K562 (cell line): Measurements from ENCODE around the gene MBP. TPM values are rescaled to one million over a fixed set of nuclear protein-coding genes. Genes with fewer than 3 reads are reported as not detected.

ENCODE experiments used
- ATAC-seq: fragments of 200-7000 bp; cut with Tn5 transposase; 3 replicates; pipeline ENCODE4 v1.9.1; 2020; ENCODE audit warnings: moderate library complexity
- BruUV-seq: library from RNA; stranded (reverse); fragments of 400-500 nt; replicated peaks from 2 replicates; lab custom pipeline; 2021; lab: Mats Ljungman, UMichigan
- CTCF ChIA-PET: fragments of 300-600 bp; formaldehyde crosslinking; extraction: SDS; loops from one replicate; lab custom pipeline; 2021; ENCODE audit warnings: low intra/inter-chr PET ratio; lab: Yijun Ruan, JAX
- POLR2A ChIA-PET: fragments of 300-600, 350-650 bp; sonication (Branson Sonifier 250); formaldehyde crosslinking; extraction: SDS; loops from one replicate; lab custom pipeline; 2021; ENCODE audit warnings: antibody characterized with exemption, inconsistent platforms; lab: Yijun Ruan, JAX
- DNase-seq, 4 experiments: peaks; one replicate each; pipeline versions ENCODE4 v3.0.0 to v3.0.0-alpha.2; 2011 to 2018; ENCODE audit warnings: low spot score in 3 of 4, mixed read lengths in 3 of 4; ENCODE audit errors: extremely low read depth in 1 of 4
- FAIRE-seq: peaks from 2 replicates; lab custom pipeline; 2011; peaks lifted over from hg19 to GRCh38; lab: Jason Lieb, UNC
- H2AFZ ChIP-seq: 2 replicates; pipeline ENCODE4 v1.6.0; 2011; ENCODE audit warnings: low read depth, low read length, control low read depth, inconsistent platforms
- H3K27ac ChIP-seq: fragments of 200-600 bp; 3 replicates; pipeline ENCODE4 v1.8.0; 2011; ENCODE audit warnings: low read depth, mild to moderate bottlenecking, control low read depth, inconsistent platforms, low read length, moderate library complexity, mixed read lengths; ENCODE audit errors: extremely low read depth
- H3K27me3 ChIP-seq, 2 experiments: fragments of 300-600 bp in 1 of 2; 2 replicates in 1 of 2; 3 replicates in 1 of 2; pipeline versions ENCODE4 v1.6.0 to v1.8.0; 2011; ENCODE audit warnings: inconsistent platforms in 2 of 2, low read length in 2 of 2, mild to moderate bottlenecking in 1 of 2, mixed read lengths in 1 of 2, moderate library complexity in 1 of 2; ENCODE audit not compliant: control insufficient read depth in 2 of 2, insufficient read depth in 2 of 2
- H3K36me3 ChIP-seq: fragments of 300-600 bp; 3 replicates; pipeline ENCODE4 v1.8.0; 2011; ENCODE audit warnings: mild to moderate bottlenecking, low read length, inconsistent platforms; ENCODE audit not compliant: control insufficient read depth, insufficient read depth
- H3K4me1 ChIP-seq, 2 experiments: fragments of 200-600 bp in 1 of 2; replicated peaks in 1 of 2; 2 replicates in 1 of 2; 3 replicates in 1 of 2; pipeline versions ENCODE4 v1.5.1 to v1.8.0; 2011; ENCODE audit warnings: inconsistent platforms in 2 of 2, low read length in 2 of 2, mild to moderate bottlenecking in 1 of 2, mixed read lengths in 1 of 2, moderate library complexity in 1 of 2; ENCODE audit not compliant: control insufficient read depth in 2 of 2, insufficient read depth in 2 of 2
- H3K4me2 ChIP-seq: 2 replicates; pipeline ENCODE4 v1.6.1; 2011; ENCODE audit warnings: low read length, control low read depth, inconsistent platforms, mixed read lengths; ENCODE audit not compliant: insufficient read depth
- H3K4me3 ChIP-seq: fragments of 200-600 bp; sonication (generic), shearing (Covaris generic); 2 replicates; pipeline ENCODE4 v1.5.1; 2016; ENCODE audit warnings: control low read depth, inconsistent platforms
- H3K79me2 ChIP-seq: fragments of 200-600 bp; 3 replicates; pipeline ENCODE4 v1.8.0; 2011; ENCODE audit warnings: low read length, inconsistent platforms; ENCODE audit not compliant: control insufficient read depth, insufficient read depth
- H3K9ac ChIP-seq, 2 experiments: 2 replicates each; pipeline versions ENCODE4 v1.6.0 to v1.6.1; 2011; ENCODE audit warnings: low read depth in 2 of 2, low read length in 2 of 2, control low read depth in 1 of 2, inconsistent platforms in 1 of 2, mild to moderate bottlenecking in 1 of 2, mixed read lengths in 1 of 2; ENCODE audit not compliant: insufficient read depth in 1 of 2
- H3K9me1 ChIP-seq: one replicate; pipeline ENCODE4 v1.6.0; 2011; ENCODE audit warnings: inconsistent platforms, mild to moderate bottlenecking, low read length, moderate library complexity; ENCODE audit not compliant: control insufficient read depth, insufficient read depth
- H3K9me3 ChIP-seq: replicated peaks from 2 replicates; pipeline ENCODE4 v1.5.1; 2011; ENCODE audit warnings: low read depth, low read length, inconsistent platforms; ENCODE audit not compliant: control insufficient read depth, insufficient read depth
- H4K20me1 ChIP-seq: replicated peaks from 2 replicates; pipeline ENCODE4 v1.6.1; 2011; ENCODE audit warnings: low read length, inconsistent platforms, mixed read lengths; ENCODE audit not compliant: control insufficient read depth, insufficient read depth
- ZNF561 ChIP-seq: fragments of 450-650 bp; formaldehyde crosslinking; conservative IDR thresholded peaks from 2 replicates; pipeline ENCODE4 v1.4.0; 2020; ENCODE audit warnings: mild to moderate bottlenecking, moderate library complexity
- WGBS: fragments of 100-300 bp; shearing (Covaris generic); methylation state at CpG from one replicate; pipeline ENCODE4 v1.1.6; 2016; ENCODE audit warnings: low coverage, mixed read lengths; ENCODE audit not compliant: insufficient coverage; ENCODE audit errors: missing lambda C conversion rate; 5-methylcytosine and 5-hydroxymethylcytosine counted together
- in situ Hi-C: fragments of 300-500 bp; cut with MboI; formaldehyde crosslinking; loops from 4 replicates; pipeline ENCODE4 v1.15.0; 2018; ENCODE audit warnings: inconsistent platforms, mixed read lengths
- intact Hi-C: fragments of 100-400 bp; cut with micrococcal nuclease; formaldehyde crosslinking; loops from 2 replicates; pipeline ENCODE4 v1.14.2; 2022
- polyA plus RNA-seq, 8 experiments: library from polyadenylated mRNA; depleted of rRNA in 4 of 8; stranded (reverse) in 5 of 8; unstranded in 3 of 8; fragments of >200 nt; fragmentation: Nextera tagmentation in 2 of 8; fragmentation: Illumina TruSeq in 1 of 8; extraction: Ambion mirVana in 2 of 8; extraction: Trizol in 1 of 8; gene quantifications; 2 replicates each; pipeline versions ENCODE4 v1.2.1 to v1.2.3, GENCODE V29; 2011 to 2014; ENCODE audit warnings: inconsistent platforms in 1 of 8, missing spikeins in 1 of 8
- total RNA-seq, 7 experiments: library from RNA; depleted of rRNA in 6 of 7; stranded (reverse); fragments of >200 nt in 6 of 7; fragmentation: Illumina TruSeq in 2 of 7; extraction: Trizol in 2 of 7; gene quantifications; 2 replicates each; pipeline versions ENCODE4 v1.2.1 to v1.2.3, GENCODE V29; 2011 to 2021; ENCODE audit warnings: low replicate concordance in 1 of 7
- TF ChIP-seq, protein P1 (sequence below): IDR thresholded peaks from 2 replicates; pipeline ENCODE4 v1.6.1; 2011; ENCODE audit warnings: borderline replicate concordance, low read depth, mild to moderate bottlenecking, moderate library complexity, low read length; ENCODE audit not compliant: insufficient read depth, poor library complexity, severe bottlenecking

Gene MBP
- total and polyA plus RNA-seq, 9 of the 15 experiments (the other 6 are each of a cell fraction or from before 2014, with no cell fraction given): 0.09 TPM; not detected in 8

DNA sequence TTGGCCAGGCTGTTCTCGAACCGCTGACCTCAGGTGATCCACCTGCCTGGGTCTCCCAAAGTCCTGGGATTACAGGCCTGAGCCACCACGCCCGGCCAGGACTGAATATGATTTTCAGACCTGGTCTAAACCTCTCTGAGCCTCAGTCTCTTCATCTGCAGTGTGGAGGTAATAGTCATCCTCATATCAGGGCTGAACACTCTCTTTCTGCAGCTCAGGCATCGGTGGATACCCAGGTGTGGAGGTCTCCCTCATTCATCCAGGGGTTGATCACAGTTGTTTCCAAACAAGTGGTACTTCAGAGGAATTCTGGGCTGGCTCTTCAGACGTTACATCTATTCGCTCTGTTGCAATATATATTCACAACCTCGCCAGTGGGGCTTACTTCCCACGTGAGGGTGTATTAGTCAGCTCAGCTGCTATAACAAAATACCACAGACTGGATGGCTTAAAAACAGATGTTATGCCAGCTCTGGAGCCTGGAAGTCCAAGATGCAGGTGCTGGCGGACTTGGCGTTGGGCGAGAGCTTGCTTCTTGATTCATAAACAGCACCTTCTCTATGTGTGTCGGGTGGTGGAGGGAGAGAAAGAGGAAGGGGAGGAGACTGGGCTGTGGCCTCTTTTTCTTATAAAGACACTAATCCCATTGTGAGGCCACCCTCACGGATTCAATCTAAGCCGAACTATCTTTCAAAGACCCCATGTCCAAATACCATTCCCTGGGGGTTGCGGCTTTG is 2.9 kb upstream of the MBP start:
- H3K4me3 ChIP-seq: no peak overlapping the region
- TF ChIP-seq, protein P1, sequence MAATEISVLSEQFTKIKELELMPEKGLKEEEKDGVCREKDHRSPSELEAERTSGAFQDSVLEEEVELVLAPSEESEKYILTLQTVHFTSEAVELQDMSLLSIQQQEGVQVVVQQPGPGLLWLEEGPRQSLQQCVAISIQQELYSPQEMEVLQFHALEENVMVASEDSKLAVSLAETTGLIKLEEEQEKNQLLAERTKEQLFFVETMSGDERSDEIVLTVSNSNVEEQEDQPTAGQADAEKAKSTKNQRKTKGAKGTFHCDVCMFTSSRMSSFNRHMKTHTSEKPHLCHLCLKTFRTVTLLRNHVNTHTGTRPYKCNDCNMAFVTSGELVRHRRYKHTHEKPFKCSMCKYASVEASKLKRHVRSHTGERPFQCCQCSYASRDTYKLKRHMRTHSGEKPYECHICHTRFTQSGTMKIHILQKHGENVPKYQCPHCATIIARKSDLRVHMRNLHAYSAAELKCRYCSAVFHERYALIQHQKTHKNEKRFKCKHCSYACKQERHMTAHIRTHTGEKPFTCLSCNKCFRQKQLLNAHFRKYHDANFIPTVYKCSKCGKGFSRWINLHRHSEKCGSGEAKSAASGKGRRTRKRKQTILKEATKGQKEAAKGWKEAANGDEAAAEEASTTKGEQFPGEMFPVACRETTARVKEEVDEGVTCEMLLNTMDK: no peak
- TF ChIP-seq ZNF561 (CRISPR knock-in tag): no peak
- TF ChIP-seq, all 486 proteins: peak for 0
- H3K27me3 ChIP-seq: peaks cover 0 to 4% of the 10 kb centered on the region in 2 experiments; a peak in 2 of 5 replicates
- no peaks in the 10 kb centered on the region for H3K36me3 ChIP-seq
- ATAC-seq (no peak), FAIRE-seq (no peak), DNase-seq (no peak)
- no TSS peak for BruUV-seq
- in situ Hi-C loops: no loop called here
- H2AFZ ChIP-seq: no peak overlapping the region
- H3K9ac ChIP-seq: no peak overlapping the region
- H3K9me3 ChIP-seq: no peaks in the 10 kb centered on the region
- ChIA-PET POLR2A (no interaction called here), CTCF (no interaction called here)
- H3K9me1 ChIP-seq: no peaks in the 10 kb centered on the region
- no peaks in the 10 kb centered on the region for H4K20me1 ChIP-seq
- 3% methylated on average over 14 of the region's 16 CpGs for WGBS
- no peaks in the 10 kb centered on the region for H3K4me1 ChIP-seq
- no peaks in the 10 kb centered on the region for H3K79me2 ChIP-seq
- intact Hi-C loops: no loop called here
- H3K4me2 ChIP-seq: no peak overlapping the region
- no peak overlapping the region for H3K27ac ChIP-seq
